H9 (cell line): ENCODE results near the gene VAMP3. TPM values are rescaled to one million over a fixed set of nuclear protein-coding genes. Genes with fewer than 3 reads are reported as not detected.

Source experiments
- DNase-seq: peaks from one replicate; pipeline ENCODE4 v3.0.0-alpha.2; 2017
- H2AFZ ChIP-seq: one replicate; pipeline ENCODE4 v1.6.1; 2013; ENCODE audit warnings: mild to moderate bottlenecking, low read length, control low read depth, moderate library complexity
- H2AK5ac ChIP-seq: 2 replicates; pipeline ENCODE4 v1.6.1; 2013; ENCODE audit warnings: low read length, control low read depth, mixed read lengths; ENCODE audit not compliant: insufficient read length
- H2BK120ac ChIP-seq: one replicate; pipeline ENCODE4 v1.6.1; 2013; ENCODE audit warnings: low read depth, mild to moderate bottlenecking, low read length, control low read depth, inconsistent platforms; ENCODE audit not compliant: poor library complexity, severe bottlenecking
- H2BK12ac ChIP-seq: 2 replicates; pipeline ENCODE4 v1.6.1; 2013; ENCODE audit warnings: low read length, control low read depth, mixed read lengths, low read depth; ENCODE audit not compliant: insufficient read length
- H2BK15ac ChIP-seq: 2 replicates; pipeline ENCODE4 v1.6.1; 2013; ENCODE audit warnings: low read depth, low read length, control low read depth
- H2BK20ac ChIP-seq: one replicate; pipeline ENCODE4 v1.6.1; 2013; ENCODE audit warnings: low read depth, mild to moderate bottlenecking, low read length, control low read depth, inconsistent platforms; ENCODE audit not compliant: poor library complexity, severe bottlenecking
- H2BK5ac ChIP-seq: 2 replicates; pipeline ENCODE4 v1.6.1; 2013; ENCODE audit warnings: low read length, control low read depth, mixed read lengths; ENCODE audit not compliant: insufficient read length
- H3K14ac ChIP-seq: 2 replicates; pipeline ENCODE4 v1.6.1; 2013; ENCODE audit warnings: low read length, control low read depth; ENCODE audit not compliant: insufficient read depth
- H3K18ac ChIP-seq: 2 replicates; pipeline ENCODE4 v1.6.1; 2013; ENCODE audit warnings: low read depth, mild to moderate bottlenecking, mixed read lengths, low read length, control low read depth; ENCODE audit not compliant: insufficient read length
- H3K23ac ChIP-seq: 2 replicates; pipeline ENCODE4 v1.6.1; 2013; ENCODE audit warnings: low read length, control low read depth, mixed read lengths, low read depth; ENCODE audit not compliant: insufficient read length
- H3K23me2 ChIP-seq: 2 replicates; pipeline ENCODE4 v1.6.1; 2013; ENCODE audit warnings: low read depth, mild to moderate bottlenecking, mixed read lengths, low read length, control low read depth; ENCODE audit not compliant: insufficient read length, poor library complexity, severe bottlenecking
- H3K27ac ChIP-seq: 2 replicates; pipeline ENCODE4 v1.5.1; 2013; ENCODE audit warnings: low read length, control low read depth, mixed read lengths, low read depth; ENCODE audit not compliant: insufficient read length
- H3K27me3 ChIP-seq: 2 replicates; pipeline ENCODE4 v1.6.1; 2013; ENCODE audit warnings: low read length, control low read depth, inconsistent platforms; ENCODE audit not compliant: insufficient read depth
- H3K4ac ChIP-seq: 2 replicates; pipeline ENCODE4 v1.6.1; 2013; ENCODE audit warnings: low read depth, mild to moderate bottlenecking, control low read depth, inconsistent platforms, low read length, moderate library complexity
- H3K4me1 ChIP-seq: 2 replicates; pipeline ENCODE4 v1.6.1; 2013; ENCODE audit warnings: low read length, control low read depth, inconsistent platforms; ENCODE audit not compliant: insufficient read depth
- H3K4me2 ChIP-seq: 2 replicates; pipeline ENCODE4 v1.6.1; 2013; ENCODE audit warnings: low read length, control low read depth, mixed read lengths; ENCODE audit not compliant: insufficient read length, insufficient read depth
- H3K56ac ChIP-seq: 2 replicates; pipeline ENCODE4 v1.6.1; 2013; ENCODE audit warnings: low read depth, mild to moderate bottlenecking, mixed read lengths, low read length, control low read depth; ENCODE audit not compliant: insufficient read length
- H3K79me1 ChIP-seq: 2 replicates; pipeline ENCODE4 v1.6.1; 2013; ENCODE audit warnings: low read depth, mild to moderate bottlenecking, moderate library complexity, low read length, control low read depth, inconsistent platforms; ENCODE audit not compliant: insufficient read depth, poor library complexity, severe bottlenecking
- H3K79me2 ChIP-seq: 2 replicates; pipeline ENCODE4 v1.6.1; 2013; ENCODE audit warnings: low read length, control low read depth, inconsistent platforms; ENCODE audit not compliant: insufficient read depth
- H3K9ac ChIP-seq: 2 replicates; pipeline ENCODE4 v1.6.1; 2013; ENCODE audit warnings: low read length, control low read depth, mixed read lengths; ENCODE audit not compliant: insufficient read length; ENCODE audit errors: extremely low read depth
- H3K9me3 ChIP-seq: one replicate; pipeline ENCODE4 v1.6.1; 2013; ENCODE audit warnings: low read depth, low read length, inconsistent platforms; ENCODE audit not compliant: control insufficient read depth
- H3T11ph ChIP-seq: one replicate; pipeline ENCODE4 v1.6.1; 2013; ENCODE audit warnings: mild to moderate bottlenecking, low read length, control low read depth, inconsistent platforms
- H4K20me1 ChIP-seq: one replicate; pipeline ENCODE4 v1.6.1; 2013; ENCODE audit not compliant: control insufficient read depth, insufficient read length, insufficient read depth
- H4K5ac ChIP-seq: 2 replicates; pipeline ENCODE4 v1.6.1; 2013; ENCODE audit warnings: low read depth, mild to moderate bottlenecking, mixed read lengths, low read length, control low read depth; ENCODE audit not compliant: insufficient read length
- H4K8ac ChIP-seq: replicated peaks from 2 replicates; pipeline ENCODE4 v1.6.1; 2013; ENCODE audit warnings: low read length, control low read depth, mixed read lengths, low read depth; ENCODE audit not compliant: insufficient read length
- H4K91ac ChIP-seq: 2 replicates; pipeline ENCODE4 v1.6.1; 2013; ENCODE audit warnings: low read depth, mild to moderate bottlenecking, moderate library complexity, mixed read lengths, low read length, control low read depth; ENCODE audit not compliant: insufficient read length
- H3K27ac Mint-ChIP-seq, 3 experiments: 2 replicates in 2 of 3; 3 replicates in 1 of 3; pipeline ENCODE4 v1.8.0; 2020 to 2021; ENCODE audit warnings: mixed read lengths in 3 of 3, mild to moderate bottlenecking in 1 of 3, moderate library complexity in 1 of 3
- H3K27me3 Mint-ChIP-seq: 2 replicates; pipeline ENCODE4 v1.8.0; 2021; ENCODE audit warnings: low read depth, mild to moderate bottlenecking, moderate library complexity, mixed read lengths
- H3K36me3 Mint-ChIP-seq, 3 experiments: 2 replicates in 2 of 3; 3 replicates in 1 of 3; pipeline ENCODE4 v1.8.0; 2020 to 2021; ENCODE audit warnings: low read depth in 3 of 3, mixed read lengths in 3 of 3; ENCODE audit not compliant: insufficient read depth in 1 of 3
- H3K4me1 Mint-ChIP-seq, 2 experiments: 2 replicates each; pipeline ENCODE4 v1.8.0; 2020; ENCODE audit warnings: mixed read lengths in 2 of 2
- H3K4me3 Mint-ChIP-seq, 2 experiments: 2 replicates in 1 of 2; 3 replicates in 1 of 2; pipeline ENCODE4 v1.8.0; 2020 to 2021; ENCODE audit warnings: mild to moderate bottlenecking in 2 of 2, mixed read lengths in 2 of 2, moderate library complexity in 1 of 2
- H3K9me3 Mint-ChIP-seq, 2 experiments: 2 replicates in 1 of 2; 3 replicates in 1 of 2; pipeline ENCODE4 v1.8.0; 2020; ENCODE audit warnings: mild to moderate bottlenecking in 2 of 2, mixed read lengths in 2 of 2, moderate library complexity in 1 of 2
- WGBS: extraction: QIAGEN DNeasy Blood & Tissue Kit; methylation state at CpG from one replicate; pipeline ENCODE4 v1.1.7; 2013; ENCODE audit warnings: missing lambda C conversion rate, low lambda C conversion rate, mixed read lengths; ENCODE audit not compliant: insufficient read length; ENCODE audit errors: extremely low coverage; 5-methylcytosine and 5-hydroxymethylcytosine counted together
- total RNA-seq: library from RNA; stranded (reverse); gene quantifications from 2 replicates; pipeline ENCODE4 v1.2.1, GENCODE V29; 2021
- TF ChIP-seq, protein P1 (sequence below): fragments of 200-600 bp; sonication (generic); conservative IDR thresholded peaks from 3 replicates; pipeline ENCODE4 v1.8.0; 2021; ENCODE audit warnings: antibody characterized with exemption, mild to moderate bottlenecking

Gene VAMP3
- total RNA-seq, 1 experiment from 2014 or later = 42.9 TPM

DNA sequence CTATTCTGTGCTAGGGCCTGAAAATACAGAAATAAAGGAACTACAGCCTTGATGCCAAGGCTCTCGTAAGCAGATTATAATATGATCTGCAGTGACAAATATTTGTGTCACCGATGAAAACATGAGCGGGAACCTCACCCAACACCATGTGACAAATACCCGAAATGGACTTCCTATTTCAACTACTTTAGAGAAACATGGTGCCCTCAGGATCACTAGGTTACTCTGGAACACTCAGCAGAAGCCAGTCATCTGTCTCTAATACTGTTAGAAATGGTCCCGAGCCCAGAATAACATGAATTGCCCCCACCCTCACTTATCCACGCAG is 463 bp upstream of the VAMP3 start:
- Mint-ChIP-seq H3K27ac (peak overlapping the region in 1 of 3 experiments; percentile 92; a peak in 3 of 7 replicates), H3K9me3 (no peaks in the 10 kb centered on the region; a peak in 1 of 5 replicates), H3K4me1 (peaks cover 10 to 16% of the 10 kb centered on the region in 2 experiments), H3K36me3 (peaks cover 12 to 23% (median 23%) of the 10 kb centered on the region in 3 experiments; a peak in 6 of 7 replicates), H3K4me3 (peak overlapping the region; percentile 81 to 88), H3K27me3 (no peaks in the 10 kb centered on the region)
- no CpG with 5 or more reads among the region's 6 CpGs for WGBS
- no peaks in the 10 kb centered on the region for H3K9me3 ChIP-seq
- H2BK120ac ChIP-seq = no peak overlapping the region
- H3K23me2 ChIP-seq = peaks cover 7% of the 10 kb centered on the region
- no peak overlapping the region for H3K56ac ChIP-seq
- no peak overlapping the region for H3K14ac ChIP-seq
- no peaks in the 10 kb centered on the region for H3K27me3 ChIP-seq
- peaks cover 5% of the 10 kb centered on the region for H3K79me1 ChIP-seq
- no peak overlapping the region for H3K27ac ChIP-seq
- no peak overlapping the region for H2BK15ac ChIP-seq
- no peak overlapping the region for H2BK5ac ChIP-seq
- H4K91ac ChIP-seq = no peak overlapping the region
- no peak overlapping the region for H3K23ac ChIP-seq
- no peak overlapping the region for H3K18ac ChIP-seq
- no peaks in the 10 kb centered on the region for H4K20me1 ChIP-seq
- peak overlapping the region; percentile 2 for H3K9ac ChIP-seq
- TF ChIP-seq, protein P1, sequence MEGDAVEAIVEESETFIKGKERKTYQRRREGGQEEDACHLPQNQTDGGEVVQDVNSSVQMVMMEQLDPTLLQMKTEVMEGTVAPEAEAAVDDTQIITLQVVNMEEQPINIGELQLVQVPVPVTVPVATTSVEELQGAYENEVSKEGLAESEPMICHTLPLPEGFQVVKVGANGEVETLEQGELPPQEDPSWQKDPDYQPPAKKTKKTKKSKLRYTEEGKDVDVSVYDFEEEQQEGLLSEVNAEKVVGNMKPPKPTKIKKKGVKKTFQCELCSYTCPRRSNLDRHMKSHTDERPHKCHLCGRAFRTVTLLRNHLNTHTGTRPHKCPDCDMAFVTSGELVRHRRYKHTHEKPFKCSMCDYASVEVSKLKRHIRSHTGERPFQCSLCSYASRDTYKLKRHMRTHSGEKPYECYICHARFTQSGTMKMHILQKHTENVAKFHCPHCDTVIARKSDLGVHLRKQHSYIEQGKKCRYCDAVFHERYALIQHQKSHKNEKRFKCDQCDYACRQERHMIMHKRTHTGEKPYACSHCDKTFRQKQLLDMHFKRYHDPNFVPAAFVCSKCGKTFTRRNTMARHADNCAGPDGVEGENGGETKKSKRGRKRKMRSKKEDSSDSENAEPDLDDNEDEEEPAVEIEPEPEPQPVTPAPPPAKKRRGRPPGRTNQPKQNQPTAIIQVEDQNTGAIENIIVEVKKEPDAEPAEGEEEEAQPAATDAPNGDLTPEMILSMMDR = no peak
- no peak overlapping the region for H2BK12ac ChIP-seq
- no peak overlapping the region for H4K5ac ChIP-seq
- no peak overlapping the region for H2AK5ac ChIP-seq
- DNase-seq = no peak
- peaks cover 3% of the 10 kb centered on the region; the same call in 1 of the 2 replicates for H3K79me2 ChIP-seq
- no peak overlapping the region for H3T11ph ChIP-seq
- H3K4ac ChIP-seq = no peak overlapping the region
- no peak overlapping the region for H4K8ac ChIP-seq
- no peak overlapping the region for H2AFZ ChIP-seq
- H3K4me1 ChIP-seq = peaks cover 3% of the 10 kb centered on the region; the same call in 1 of the 2 replicates
- H2BK20ac ChIP-seq = no peak overlapping the region
- peak overlapping the region; percentile 46 for H3K4me2 ChIP-seq
